Measurements from ENCODE around the gene DDX5. TPM values are rescaled to one million over a fixed set of nuclear protein-coding genes. Genes with fewer than 3 reads are reported as not detected.

Gene DDX5
- total RNA-seq, 6 donors from 2014 or later = 554 to 1,286 (median 754) TPM

DNA sequence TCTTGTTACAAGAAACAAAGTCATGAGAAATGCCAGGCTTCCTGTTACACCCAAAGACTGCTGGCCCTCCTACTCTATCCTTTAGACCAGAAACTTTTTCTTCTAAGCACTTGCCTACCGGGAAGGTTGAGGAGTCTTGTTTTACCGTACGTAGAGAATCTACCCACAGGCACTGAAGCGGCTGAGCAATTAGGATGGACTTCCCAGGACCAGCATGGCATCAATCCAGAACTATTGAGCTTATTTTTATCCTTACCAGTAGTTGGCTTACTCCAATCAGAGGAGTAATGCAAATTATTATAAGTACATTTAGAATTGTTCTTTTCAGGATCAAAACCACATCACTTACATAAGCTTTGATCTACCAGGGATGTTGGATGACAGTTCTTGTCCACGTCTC is 26.3 kb upstream of the DDX5 start:
- Histone ChIP-seq H3K27me3 (no peaks in the 10 kb centered on the region), H3K4me1 (no peaks in the 10 kb centered on the region), H3K36me3 (peaks cover 22 to 96% (median 66%) of the 10 kb centered on the region in 4 donors), H3K9me3 (no peaks in the 10 kb centered on the region), H3K27ac (no peak overlapping the region), H3K4me3 (no peak overlapping the region)
- DNase-seq = no peak
- ATAC-seq (ENCODE audit: low FRiP score in 2 of 2) = no peak
- TF ChIP-seq POLR2A (IDR thresholded peaks at IDR 0.05) = no peak
- TF ChIP-seq, protein P1, sequence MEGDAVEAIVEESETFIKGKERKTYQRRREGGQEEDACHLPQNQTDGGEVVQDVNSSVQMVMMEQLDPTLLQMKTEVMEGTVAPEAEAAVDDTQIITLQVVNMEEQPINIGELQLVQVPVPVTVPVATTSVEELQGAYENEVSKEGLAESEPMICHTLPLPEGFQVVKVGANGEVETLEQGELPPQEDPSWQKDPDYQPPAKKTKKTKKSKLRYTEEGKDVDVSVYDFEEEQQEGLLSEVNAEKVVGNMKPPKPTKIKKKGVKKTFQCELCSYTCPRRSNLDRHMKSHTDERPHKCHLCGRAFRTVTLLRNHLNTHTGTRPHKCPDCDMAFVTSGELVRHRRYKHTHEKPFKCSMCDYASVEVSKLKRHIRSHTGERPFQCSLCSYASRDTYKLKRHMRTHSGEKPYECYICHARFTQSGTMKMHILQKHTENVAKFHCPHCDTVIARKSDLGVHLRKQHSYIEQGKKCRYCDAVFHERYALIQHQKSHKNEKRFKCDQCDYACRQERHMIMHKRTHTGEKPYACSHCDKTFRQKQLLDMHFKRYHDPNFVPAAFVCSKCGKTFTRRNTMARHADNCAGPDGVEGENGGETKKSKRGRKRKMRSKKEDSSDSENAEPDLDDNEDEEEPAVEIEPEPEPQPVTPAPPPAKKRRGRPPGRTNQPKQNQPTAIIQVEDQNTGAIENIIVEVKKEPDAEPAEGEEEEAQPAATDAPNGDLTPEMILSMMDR (IDR thresholded peaks at IDR 0.05) = no peak
- TF ChIP-seq POLR2AphosphoS5 (IDR thresholded peaks at IDR 0.05) = no peak
- TF ChIP-seq EP300 (IDR thresholded peaks at IDR 0.05) = no peak
- 83 to 94% methylated on average over 5 of the region's 5 CpGs for WGBS, 2 donors

DNA sequence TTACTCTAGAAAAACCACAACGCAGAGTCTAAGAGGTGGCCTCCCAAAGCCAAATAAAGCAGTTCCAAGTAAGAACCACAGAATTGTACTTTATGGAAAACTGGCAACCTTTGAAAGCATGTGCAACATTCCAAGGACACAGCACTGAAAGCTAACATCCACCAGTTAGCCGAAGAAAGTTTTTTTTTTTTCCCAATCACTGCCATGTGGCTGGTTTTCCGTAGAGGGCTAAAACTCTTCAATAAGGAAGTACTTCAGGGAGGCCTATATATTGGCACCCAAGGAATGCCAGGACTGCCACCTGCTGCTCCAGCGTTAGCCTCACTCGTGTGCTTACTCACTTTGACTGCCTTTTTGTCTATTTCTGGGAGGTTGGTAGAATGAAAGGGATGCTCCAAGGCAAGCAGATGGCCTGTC is 25.9 kb upstream of the DDX5 start:
- Histone ChIP-seq H3K4me1 (no peaks in the 10 kb centered on the region), H3K27me3 (no peaks in the 10 kb centered on the region), H3K27ac (no peak overlapping the region), H3K9me3 (no peaks in the 10 kb centered on the region), H3K36me3 (peaks cover 18 to 96% (median 66%) of the 10 kb centered on the region in 4 donors), H3K4me3 (no peak overlapping the region)
- WGBS, 2 donors = 65 to 82% methylated on average over 5 of the region's 5 CpGs
- no peak for TF ChIP-seq POLR2AphosphoS5 (IDR thresholded peaks at IDR 0.05)
- TF ChIP-seq, protein P1 (IDR thresholded peaks at IDR 0.05) = no peak
- no peak for TF ChIP-seq POLR2A (IDR thresholded peaks at IDR 0.05)
- TF ChIP-seq EP300 (IDR thresholded peaks at IDR 0.05) = no peak
- ATAC-seq (ENCODE audit: low FRiP score in 2 of 2) (peak; percentile 57 to 62), DNase-seq (peak in 1 of 2 donors; percentile 31)

DNA sequence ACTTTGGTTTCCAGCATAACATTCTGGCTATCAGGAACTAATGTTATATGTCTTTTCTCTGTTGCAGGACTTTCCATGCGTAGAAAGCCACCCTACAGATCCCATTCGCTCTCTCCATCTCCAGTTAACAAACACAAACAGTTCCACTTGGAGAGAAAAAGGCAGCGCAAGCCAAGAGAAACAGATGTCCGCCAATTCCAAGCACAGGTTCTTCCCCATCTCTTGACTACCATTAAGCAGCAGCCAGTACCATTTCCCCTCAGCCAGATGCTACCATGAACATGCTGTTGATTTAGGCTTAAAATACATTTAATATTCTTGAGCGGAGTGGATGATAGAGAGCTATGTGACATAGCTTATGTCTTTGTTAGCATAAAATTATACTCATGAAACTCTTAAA is 23.1 kb upstream of the DDX5 start:
- 95 to 99% methylated on average over 5 of the region's 5 CpGs for WGBS, 2 donors
- Histone ChIP-seq H3K9me3 (no peaks in the 10 kb centered on the region), H3K27me3 (no peaks in the 10 kb centered on the region), H3K27ac (no peak overlapping the region), H3K4me1 (no peaks in the 10 kb centered on the region), H3K4me3 (no peak overlapping the region), H3K36me3 (peaks cover 29 to 100% (median 74%) of the 10 kb centered on the region in 4 donors)
- DNase-seq = no peak
- TF ChIP-seq POLR2AphosphoS5 (IDR thresholded peaks at IDR 0.05) (no peak), POLR2A (IDR thresholded peaks at IDR 0.05) (no peak), EP300 (IDR thresholded peaks at IDR 0.05) (no peak)
- TF ChIP-seq, protein P1 (IDR thresholded peaks at IDR 0.05) = no peak
- no peak for ATAC-seq (ENCODE audit: low FRiP score in 2 of 2)

DNA sequence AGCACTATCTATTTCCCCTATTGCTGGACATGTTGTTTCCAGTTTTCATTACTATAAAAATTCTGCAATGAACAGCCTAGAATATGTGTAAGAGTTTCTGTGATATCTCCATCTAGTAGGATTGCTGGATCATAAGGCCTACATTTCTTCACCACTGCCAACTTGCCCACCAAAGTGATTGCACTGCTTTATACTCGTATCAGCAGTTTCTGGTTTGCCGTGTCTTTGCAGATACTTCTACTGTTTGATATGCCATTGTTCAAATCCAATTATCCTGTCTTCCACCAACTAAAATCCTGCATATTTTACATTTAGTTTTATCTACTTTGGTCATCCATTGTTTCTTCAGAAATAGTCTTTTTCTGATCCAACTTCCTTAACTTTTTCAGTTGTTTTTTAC is 21.8 kb upstream of the DDX5 start:
- no peak overlapping the region for H3K4me3 ChIP-seq
- peaks cover 33 to 100% (median 79%) of the 10 kb centered on the region in 4 donors for H3K36me3 ChIP-seq
- ATAC-seq (ENCODE audit: low FRiP score in 2 of 2) (no peak), DNase-seq (no peak)
- TF ChIP-seq, protein P1 (IDR thresholded peaks at IDR 0.05) = no peak
- TF ChIP-seq POLR2A (IDR thresholded peaks at IDR 0.05) = no peak
- TF ChIP-seq EP300 (IDR thresholded peaks at IDR 0.05) = no peak
- TF ChIP-seq POLR2AphosphoS5 (IDR thresholded peaks at IDR 0.05) = no peak
- H3K4me1 ChIP-seq = no peaks in the 10 kb centered on the region
- H3K27ac ChIP-seq = no peak overlapping the region
- H3K9me3 ChIP-seq = no peaks in the 10 kb centered on the region
- H3K27me3 ChIP-seq = no peaks in the 10 kb centered on the region
- 92 to 100% methylated on average over 2 of the region's 2 CpGs for WGBS, 2 donors

DNA sequence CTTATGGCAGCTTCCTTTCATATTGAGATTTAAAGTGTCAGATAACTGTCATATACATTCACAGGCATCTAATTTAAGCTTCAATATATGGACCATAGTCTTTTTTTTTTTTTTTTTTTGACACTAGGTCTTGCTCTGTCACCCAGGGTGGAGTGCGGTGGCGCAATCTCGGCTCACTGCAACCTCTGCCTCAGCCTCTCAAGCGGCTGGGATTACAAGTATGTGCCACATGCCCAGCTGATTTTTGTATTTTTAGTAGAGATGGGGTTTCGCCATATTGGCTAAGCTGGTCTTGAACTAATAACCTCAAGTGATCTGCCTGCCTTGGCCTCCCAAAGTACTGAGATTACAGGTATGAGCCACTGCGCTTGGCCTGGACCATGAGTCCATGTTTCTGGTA is 14.3 kb upstream of the DDX5 start:
- H3K36me3 ChIP-seq = peaks cover 34 to 100% (median 65%) of the 10 kb centered on the region in 4 donors

More for the DNA sequence above, 14.3 kb upstream of the DDX5 start:
- H3K9me3 ChIP-seq = no peaks in the 10 kb centered on the region
- TF ChIP-seq, protein P1 (IDR thresholded peaks at IDR 0.05) = no peak
- TF ChIP-seq EP300 (IDR thresholded peaks at IDR 0.05) = no peak
- TF ChIP-seq POLR2AphosphoS5 (IDR thresholded peaks at IDR 0.05) = no peak
- no peak for TF ChIP-seq POLR2A (IDR thresholded peaks at IDR 0.05)
- H3K27ac ChIP-seq = no peak overlapping the region
- no peaks in the 10 kb centered on the region for H3K27me3 ChIP-seq
- ATAC-seq (ENCODE audit: low FRiP score in 2 of 2) = no peak
- WGBS, 2 donors = 93 to 94% methylated on average over 4 to 6 of the region's 6 CpGs
- H3K4me1 ChIP-seq = no peaks in the 10 kb centered on the region
- no peak overlapping the region for H3K4me3 ChIP-seq
- no peak for DNase-seq
